Nephron progenitor cell (in vitro differentiated cells): ENCODE results near the gene SLC8A1.

Experiments
- DNase-seq: peaks from one replicate; pipeline ENCODE4 v3.0.0; 2021
- H3K27ac Mint-ChIP-seq: 2 replicates; pipeline ENCODE4 v1.8.0; 2021; ENCODE audit warnings: mild to moderate bottlenecking, moderate library complexity, mixed read lengths
- H3K27me3 Mint-ChIP-seq: 2 replicates; pipeline ENCODE4 v1.8.0; 2021; ENCODE audit warnings: mild to moderate bottlenecking, low read depth, mixed read lengths; ENCODE audit not compliant: poor library complexity
- H3K36me3 Mint-ChIP-seq: 2 replicates; pipeline ENCODE4 v1.8.0; 2021; ENCODE audit warnings: low read depth, mixed read lengths
- H3K4me1 Mint-ChIP-seq: 2 replicates; pipeline ENCODE4 v1.8.0; 2021; ENCODE audit warnings: mixed read lengths
- H3K4me3 Mint-ChIP-seq: 2 replicates; pipeline ENCODE4 v1.8.0; 2021; ENCODE audit warnings: mild to moderate bottlenecking, moderate library complexity, mixed read lengths
- H3K9me3 Mint-ChIP-seq: 2 replicates; pipeline ENCODE4 v1.8.0; 2021; ENCODE audit warnings: mild to moderate bottlenecking, moderate library complexity, mixed read lengths
- CTCF ChIP-seq: fragments of 200-600 bp; sonication (generic); IDR thresholded peaks from 2 replicates; pipeline ENCODE4 v1.5.0; 2021; ENCODE audit warnings: antibody characterized with exemption

The SLC8A1 gene

GRCh38 chr2:40364151-40364874 lies 87.6 kb downstream of the SLC8A1 start:
- no peak for TF ChIP-seq CTCF
- no peak for DNase-seq
- Mint-ChIP-seq H3K36me3 (no peaks in the 10 kb centered on the region), H3K9me3 (no peaks in the 10 kb centered on the region), H3K27me3 (no peaks in the 10 kb centered on the region), H3K27ac (no peak overlapping the region), H3K4me3 (no peak overlapping the region), H3K4me1 (peaks cover 7% of the 10 kb centered on the region)

DNA sequence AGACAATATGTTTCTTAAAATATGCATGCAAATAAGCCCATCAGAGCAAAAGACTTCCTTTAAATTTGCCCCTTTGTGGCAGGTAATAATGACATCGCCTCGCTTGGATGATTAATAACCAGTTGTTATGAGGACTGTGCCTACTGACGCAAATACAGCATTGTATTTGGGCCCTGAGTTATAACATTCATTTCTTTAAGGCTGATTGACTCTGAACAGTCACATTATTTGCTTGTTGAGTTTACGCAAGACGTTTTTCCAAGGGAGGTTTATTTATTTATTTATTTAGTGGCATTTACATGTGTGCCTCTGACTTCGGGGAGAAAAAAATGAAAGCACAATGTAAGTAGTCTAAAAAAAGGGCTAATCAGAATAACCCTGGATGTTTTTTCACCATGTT lies 88.3 kb downstream of the SLC8A1 start:
- Mint-ChIP-seq H3K27ac (no peak overlapping the region), H3K27me3 (no peaks in the 10 kb centered on the region), H3K9me3 (no peaks in the 10 kb centered on the region), H3K4me3 (no peak overlapping the region), H3K36me3 (no peaks in the 10 kb centered on the region), H3K4me1 (peaks cover 13% of the 10 kb centered on the region)
- no peak for TF ChIP-seq CTCF
- no peak for DNase-seq

DNA sequence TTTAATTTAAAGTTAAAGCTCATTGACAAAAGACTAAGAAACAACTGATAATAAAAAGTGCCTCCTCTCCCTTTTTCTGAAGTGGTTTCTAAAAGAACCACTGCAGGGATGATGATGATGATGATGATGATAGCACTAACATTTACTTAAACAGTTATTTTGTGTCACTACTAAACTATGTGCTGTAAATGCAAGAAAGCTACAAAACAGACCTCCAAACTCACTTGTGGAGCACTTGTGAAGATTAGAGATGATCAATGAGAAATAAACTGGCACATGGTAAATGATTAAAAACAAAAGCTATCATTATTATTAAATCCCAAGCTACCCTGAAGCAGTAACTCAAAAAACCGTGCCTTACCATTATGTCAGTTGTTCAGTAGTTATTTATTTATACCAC lies 88.7 kb downstream of the SLC8A1 start:
- no peak overlapping the region for H3K27ac Mint-ChIP-seq
- no peak overlapping the region for H3K4me3 Mint-ChIP-seq
- no peak for DNase-seq
- no peak for TF ChIP-seq CTCF
- no peaks in the 10 kb centered on the region for H3K9me3 Mint-ChIP-seq
- H3K36me3 Mint-ChIP-seq = no peaks in the 10 kb centered on the region
- peaks cover 15% of the 10 kb centered on the region for H3K4me1 Mint-ChIP-seq
- H3K27me3 Mint-ChIP-seq = no peaks in the 10 kb centered on the region

DNA sequence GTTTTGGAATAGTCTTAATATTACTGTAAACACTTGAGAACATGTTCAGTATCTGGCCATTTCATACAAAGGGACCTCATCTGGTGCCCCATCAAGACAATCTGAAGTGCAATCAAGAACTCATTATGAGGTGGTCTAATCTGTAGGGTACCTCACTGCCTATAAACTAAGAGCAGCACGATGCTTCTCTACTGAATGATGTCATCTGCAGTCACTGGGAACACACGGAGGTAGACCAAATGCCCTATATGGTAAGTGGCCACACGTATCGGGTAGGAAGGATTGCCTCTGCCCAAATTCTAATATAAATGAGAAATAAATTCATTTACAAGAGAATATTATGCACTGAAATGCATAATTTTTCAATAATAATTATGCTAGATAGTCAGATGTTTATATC lies 90.4 kb downstream of the SLC8A1 start:
- H3K4me1 Mint-ChIP-seq = peaks cover 15% of the 10 kb centered on the region
- no peaks in the 10 kb centered on the region for H3K36me3 Mint-ChIP-seq
- H3K9me3 Mint-ChIP-seq = no peaks in the 10 kb centered on the region
- no peak overlapping the region for H3K4me3 Mint-ChIP-seq
- no peak overlapping the region for H3K27ac Mint-ChIP-seq
- H3K27me3 Mint-ChIP-seq = no peaks in the 10 kb centered on the region
- DNase-seq = no peak
- TF ChIP-seq CTCF = no peak

GRCh38 chr2:40360652-40361051 lies 91.2 kb downstream of the SLC8A1 start:
- no peaks in the 10 kb centered on the region for H3K36me3 Mint-ChIP-seq
- H3K9me3 Mint-ChIP-seq = no peaks in the 10 kb centered on the region
- H3K27ac Mint-ChIP-seq = no peak overlapping the region
- TF ChIP-seq CTCF = no peak
- H3K4me1 Mint-ChIP-seq = peaks cover 15% of the 10 kb centered on the region
- no peak for DNase-seq
- H3K4me3 Mint-ChIP-seq = no peak overlapping the region
- no peaks in the 10 kb centered on the region for H3K27me3 Mint-ChIP-seq

GRCh38 chr2:40359811-40360210 lies 92.1 kb downstream of the SLC8A1 start:
- Mint-ChIP-seq H3K4me3 (no peak overlapping the region), H3K36me3 (no peaks in the 10 kb centered on the region), H3K27me3 (no peaks in the 10 kb centered on the region), H3K27ac (no peak overlapping the region), H3K9me3 (no peaks in the 10 kb centered on the region), H3K4me1 (peaks cover 17% of the 10 kb centered on the region)
- no peak for DNase-seq
- TF ChIP-seq CTCF = no peak
